ENCODE measurements around the gene KRT17.
"Not testable (repeated sequence)": the region's sequence is repeated elsewhere in the genome, so short reads cannot be mapped to it uniquely, and the experiment has no call there.

Gene KRT17

GRCh38 chr17:41653892-41654677, 29.7 kb upstream of the KRT17 start:
- no peak for DNase-seq

DNA sequence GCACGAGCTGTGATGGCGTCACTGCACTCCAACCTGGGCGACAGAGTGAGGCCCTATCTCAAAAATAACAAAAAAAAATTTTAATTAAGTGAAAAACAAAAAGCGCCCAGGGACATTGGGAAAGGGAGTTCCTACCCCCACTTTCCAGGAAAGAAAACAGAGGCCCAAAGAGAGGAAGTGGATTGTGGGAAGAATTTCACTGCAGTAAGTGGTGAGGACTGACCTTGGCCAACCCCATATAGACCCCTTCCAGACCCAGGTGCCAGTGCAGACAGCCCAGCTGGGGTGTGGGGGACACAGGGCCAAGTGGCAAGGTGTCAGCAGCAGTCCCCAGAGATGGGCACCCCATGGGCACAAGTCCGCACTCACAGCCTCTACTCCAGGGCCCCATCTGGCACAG, 29.0 kb upstream of the KRT17 start:
- DNase-seq, result no peak

- DNase-seq, result no peak
Measured at GRCh38 chr17:41652461-41652970, 28.1 kb upstream of the KRT17 start.

DNA sequence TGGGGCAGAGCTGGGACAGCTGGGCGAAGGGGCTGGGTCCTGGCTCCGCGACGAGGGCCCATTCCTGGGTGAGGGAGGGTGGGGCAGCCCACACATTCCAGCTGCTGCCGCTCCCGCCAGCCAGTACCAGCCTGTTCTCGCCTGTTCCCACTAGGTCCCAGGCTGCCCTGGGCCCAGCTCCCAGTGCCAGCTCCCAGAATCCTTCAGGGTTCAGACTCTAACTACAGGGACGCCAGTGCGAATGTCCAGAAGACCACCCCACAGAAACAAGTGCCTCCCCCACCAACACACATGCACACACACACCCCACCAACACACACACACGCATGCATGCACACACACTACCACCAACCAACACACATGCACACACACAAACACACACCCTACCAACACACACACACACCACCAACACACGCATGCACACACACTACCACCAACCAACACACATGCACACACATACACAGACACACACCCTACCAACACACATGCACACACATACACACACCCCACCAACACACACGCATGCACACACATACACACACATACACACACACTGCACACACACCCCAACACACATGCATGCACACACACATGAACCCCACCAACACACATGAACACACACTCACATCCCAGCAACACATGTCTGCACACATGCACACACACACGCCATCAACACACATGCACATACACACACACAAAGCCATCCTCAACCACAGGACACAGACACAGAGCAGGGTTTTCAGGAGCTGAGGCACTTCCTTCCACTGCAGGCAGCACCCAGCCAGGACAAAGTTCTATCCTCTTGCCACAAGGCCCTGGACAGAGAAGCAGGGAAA, 27.5 kb upstream of the KRT17 start:
- DNase-seq, result no peak

DNA sequence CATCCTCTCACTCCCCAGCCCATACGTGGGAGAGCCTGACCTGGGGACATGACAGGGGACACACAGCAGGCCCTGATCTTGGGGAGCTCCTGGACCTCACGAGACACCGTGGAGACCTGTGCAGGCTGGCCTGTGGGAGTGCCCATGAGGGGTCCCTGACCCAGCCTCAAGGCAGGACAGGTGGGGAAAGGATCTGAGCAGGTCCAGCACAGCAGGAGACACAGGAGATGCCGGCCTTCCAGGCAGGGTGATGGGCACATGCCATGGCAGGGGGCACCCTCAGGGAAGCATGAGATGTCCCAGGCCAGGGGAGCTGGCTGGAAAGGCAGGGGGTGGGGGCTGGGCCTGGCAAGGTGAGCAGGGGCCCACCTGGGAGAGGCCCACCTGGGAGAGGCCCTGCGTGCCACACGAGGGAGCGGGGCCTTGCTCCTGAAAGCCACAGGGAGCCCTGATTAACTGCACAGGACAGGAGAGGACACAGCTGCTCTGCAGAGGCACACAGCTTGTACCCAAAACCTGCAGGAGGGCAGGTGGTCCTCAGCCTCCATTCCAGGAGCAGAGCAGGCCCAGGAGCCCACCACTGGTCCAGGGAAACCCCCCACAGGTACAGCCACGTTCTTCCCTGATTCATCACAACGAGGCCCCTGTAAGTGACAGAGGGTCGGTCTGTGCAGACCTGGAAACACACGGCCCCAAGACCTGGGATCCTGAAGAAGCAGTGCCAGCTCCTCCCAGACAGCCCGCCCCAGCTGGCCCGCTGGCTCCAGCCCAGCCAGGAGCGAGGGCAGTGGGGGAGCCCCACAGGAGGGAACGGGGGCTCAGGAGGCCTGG, 26.6 kb upstream of the KRT17 start:
- DNase-seq, result no peak

- DNase-seq, result no peak
Measured at GRCh38 chr17:41649923-41650519, 25.6 kb upstream of the KRT17 start.

DNA sequence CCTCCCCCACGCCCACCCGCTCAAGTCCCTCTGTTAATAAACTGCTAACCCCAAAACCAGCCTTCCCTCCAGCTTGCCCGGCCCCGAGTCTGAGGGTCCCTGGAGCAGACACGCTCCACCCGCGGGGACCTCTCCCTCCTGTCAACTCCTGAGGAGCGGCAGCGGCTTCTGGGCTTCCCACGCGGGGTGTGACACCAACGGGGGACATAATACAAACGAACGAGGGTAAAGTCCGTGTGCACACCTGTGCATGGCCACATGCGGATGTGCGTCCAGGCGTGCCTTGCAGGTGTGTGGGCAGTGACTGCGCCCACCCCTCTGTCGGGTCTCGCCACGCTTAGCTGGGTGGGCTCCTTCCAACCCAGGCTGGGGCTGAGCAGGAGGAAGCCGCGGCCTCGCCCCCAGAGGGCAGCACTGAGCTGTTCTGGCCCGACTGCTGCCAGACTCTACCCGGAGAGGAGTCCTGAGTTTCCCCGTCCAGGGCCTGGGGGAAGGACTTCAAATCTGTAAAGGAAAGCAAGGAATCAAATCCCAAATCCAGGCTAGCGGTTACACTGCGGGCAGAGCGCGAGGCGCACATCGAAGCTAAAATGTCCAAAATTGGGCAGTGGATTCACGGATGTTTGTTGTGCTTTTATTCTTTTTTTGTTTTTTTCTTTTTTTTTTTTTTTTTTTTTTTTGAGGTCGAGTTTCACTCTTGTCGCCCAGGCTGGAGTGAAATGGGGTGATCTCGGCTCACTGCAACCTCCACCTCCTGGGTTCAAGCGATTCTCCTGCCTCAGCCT, 24.2 kb upstream of the KRT17 start:
- peak; percentile 73 to 74 for DNase-seq

GRCh38 chr17:41647940-41648410, 23.6 kb upstream of the KRT17 start:
- DNase-seq, result peak; percentile 22 to 72

DNA sequence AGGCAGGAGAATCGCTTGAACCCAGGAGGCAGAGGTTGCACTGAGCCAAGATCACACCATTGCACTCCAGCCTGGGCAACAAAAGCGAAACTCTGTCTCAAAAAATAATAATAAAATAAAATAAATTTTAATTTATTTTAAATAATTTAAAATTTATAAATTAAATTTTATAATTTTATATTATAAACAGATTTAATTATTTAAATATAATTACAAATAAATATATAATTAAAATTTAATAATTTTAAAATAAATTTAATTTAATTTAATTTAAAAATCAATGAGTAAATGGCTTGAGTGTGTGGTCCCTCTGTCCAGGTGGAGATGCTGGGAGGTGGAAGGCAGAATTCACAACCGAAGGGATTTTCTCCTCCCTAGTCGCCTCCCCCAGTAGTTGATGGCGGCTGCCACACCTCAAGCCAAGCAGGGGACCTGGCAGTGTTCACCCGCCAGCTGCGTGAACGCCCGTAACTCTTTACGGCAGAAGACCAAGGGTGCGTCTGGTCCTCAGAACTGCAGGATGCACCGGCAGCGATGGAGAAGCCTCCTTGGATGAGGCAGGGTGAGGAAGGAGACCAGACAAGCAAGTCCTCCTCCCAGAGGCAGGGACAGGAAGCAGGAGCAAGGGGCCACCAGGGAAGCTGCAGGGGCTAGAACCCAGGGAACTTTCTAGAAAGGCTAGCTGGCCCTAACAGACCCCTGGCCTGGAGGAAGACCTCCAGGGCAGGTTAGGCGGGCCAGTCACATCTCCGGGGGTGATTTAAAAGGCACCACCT, 22.9 kb upstream of the KRT17 start:
- no peak for DNase-seq

- DNase-seq, result no peak
Measured at GRCh38 chr17:41642252-41643156, 18.1 kb upstream of the KRT17 start.

DNA sequence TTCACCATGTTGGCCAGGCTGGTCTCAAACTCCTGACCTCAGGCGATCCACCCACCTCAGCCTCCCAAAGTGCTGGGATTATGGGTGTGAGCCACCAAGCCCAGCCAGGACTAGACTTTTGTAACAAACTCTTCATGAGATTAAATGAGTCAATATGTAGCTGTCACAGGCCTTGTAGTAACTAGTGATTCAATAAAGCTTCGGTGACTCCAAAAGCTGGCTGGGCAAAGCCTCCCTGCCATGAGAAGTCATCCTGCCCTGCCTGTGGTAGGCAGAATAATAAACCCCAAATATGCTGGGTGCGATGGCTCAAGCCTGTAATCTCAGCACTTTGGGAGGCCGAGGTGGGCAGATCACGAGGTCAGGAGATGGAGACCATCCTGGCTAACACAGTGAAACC, 16.2 kb upstream of the KRT17 start:
- not testable (repeated sequence) for DNase-seq

- no peak for DNase-seq
Measured at GRCh38 chr17:41639492-41640473, 15.4 kb upstream of the KRT17 start.

DNA sequence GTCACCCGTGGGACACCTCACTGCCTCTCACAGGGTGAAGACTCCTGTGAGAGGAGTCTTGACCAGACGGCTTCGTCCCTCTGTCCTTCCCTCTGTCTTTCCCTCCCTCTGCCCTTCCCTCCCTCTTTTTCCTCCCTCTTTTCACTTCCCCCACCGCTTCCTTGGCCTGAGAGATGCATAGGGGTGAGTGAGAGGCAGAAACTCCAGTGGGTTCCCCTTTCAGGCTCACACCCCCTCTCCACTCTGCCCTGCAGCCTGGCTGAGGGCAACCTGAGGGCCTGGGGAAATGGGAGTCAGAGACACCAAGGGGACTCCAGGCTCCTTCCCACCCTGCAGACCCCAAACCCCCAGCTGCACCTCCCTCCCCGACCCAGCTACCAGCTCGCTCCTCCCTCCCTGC, 14.6 kb upstream of the KRT17 start:
- no peak for DNase-seq

- no peak for DNase-seq
Measured at GRCh38 chr17:41638194-41638593, 13.8 kb upstream of the KRT17 start.

- no peak for DNase-seq
Measured at GRCh38 chr17:41636652-41637051, 12.3 kb upstream of the KRT17 start.

GRCh38 chr17:41635121-41636097, 11.0 kb upstream of the KRT17 start:
- no peak for DNase-seq

DNA sequence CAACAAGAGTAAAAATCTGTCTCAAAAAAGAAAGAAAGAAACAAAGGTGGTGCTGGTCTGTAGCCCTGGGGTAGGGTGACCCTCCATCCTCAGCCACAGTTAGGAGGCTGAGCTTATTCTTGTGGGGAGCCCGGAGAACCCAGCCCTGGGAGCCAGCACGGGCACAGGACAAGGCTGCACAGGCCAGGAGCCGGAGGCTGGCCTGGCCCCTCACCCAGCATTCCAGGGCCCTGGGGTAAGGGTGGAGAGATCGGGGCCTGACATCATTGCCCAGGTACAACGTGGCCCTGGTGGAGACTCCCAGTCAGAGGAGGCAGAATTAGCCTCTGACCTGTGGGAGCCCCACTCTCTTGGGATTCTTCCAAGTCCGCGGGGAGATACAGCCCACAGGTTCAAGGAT, 10.3 kb upstream of the KRT17 start:
- no peak for DNase-seq
